Stomach (tissue), 9 donors: ENCODE data around the gene PRRG2. TPM values are rescaled to one million over a fixed set of nuclear protein-coding genes. Genes with fewer than 3 reads are reported as not detected.
"Not testable (repeated sequence)": the region's sequence is repeated elsewhere in the genome, so short reads cannot be mapped to it uniquely, and the experiment has no call there.

Experiments
- DNase-seq, 2 donors: peaks; one replicate each; pipeline versions ENCODE4 v3.0.0 to v3.0.0-alpha.2; 2013 to 2019
- H3K27ac ChIP-seq, 5 donors: fragments of 200-600 bp in 4 of 5; sonication (generic) in 4 of 5; one replicate each; pipeline ENCODE4 v1.5.1; 2013 to 2019; ENCODE audit warnings: mild to moderate bottlenecking in 1 of 5, moderate library complexity in 1 of 5
- H3K27me3 ChIP-seq, 3 donors: fragments of 200-600 bp; sonication (generic); one replicate each; pipeline ENCODE4 v1.5.1; 2017 to 2019; ENCODE audit warnings: mixed run types in 1 of 3
- H3K36me3 ChIP-seq, 4 donors: fragments of 200-600 bp; sonication (generic); 1 replicate in 3 of 4; 2 replicates in 1 of 4; pipeline ENCODE4 v1.5.1; 2016 to 2019
- H3K4me1 ChIP-seq, 4 donors: fragments of 200-600 bp; sonication (generic); one replicate each; pipeline ENCODE4 v1.5.1; 2016 to 2019
- H3K4me3 ChIP-seq, 4 donors: fragments of 200-600 bp; sonication (generic) in 3 of 4; one replicate each; pipeline ENCODE4 v1.5.1; 2016 to 2019; ENCODE audit warnings: mild to moderate bottlenecking in 1 of 4
- H3K9me3 ChIP-seq, 4 donors: fragments of 200-600 bp; sonication (generic); one replicate each; pipeline ENCODE4 v1.5.1; 2016 to 2019
- CTCF ChIP-seq, 7 experiments: fragments of 450-650 bp in 4 of 7; fragments of 200-600 bp in 3 of 7; sonication (generic) in 3 of 7; IDR thresholded peaks; one replicate each; pipeline ENCODE4 v1.5.1; 2016 to 2019; ENCODE audit warnings: antibody characterized with exemption in 7 of 7, control low read depth in 2 of 7, mild to moderate bottlenecking in 1 of 7
- EP300 ChIP-seq: sonication (generic); formaldehyde crosslinking; IDR thresholded peaks from one replicate; pipeline ENCODE4 v1.6.1; 2017; ENCODE audit warnings: antibody characterized with exemption
- POLR2A ChIP-seq, 4 donors: fragments of 450-650 bp; IDR thresholded peaks; one replicate each; pipeline ENCODE4 v1.6.1; 2016; ENCODE audit warnings: antibody characterized with exemption in 4 of 4, control low read depth in 2 of 4, mild to moderate bottlenecking in 1 of 4, moderate library complexity in 1 of 4
- POLR2AphosphoS5 ChIP-seq, 3 donors: sonication (generic); formaldehyde crosslinking; IDR thresholded peaks; one replicate each; pipeline ENCODE4 v1.6.1; 2016; ENCODE audit warnings: antibody characterized with exemption in 3 of 3
- WGBS, 5 donors: extraction: QIAGEN DNeasy Blood & Tissue Kit in 3 of 5; methylation state at CpG; one replicate each; pipeline versions ENCODE4 v1.1.5 to v1.1.7; 2013 to 2018; 5-methylcytosine and 5-hydroxymethylcytosine counted together
- intact Hi-C: fragments of 100-400 bp; cut with DNase I; formaldehyde crosslinking; loops from one replicate; pipeline ENCODE4 v1.15.1; 2023; ENCODE audit warnings: low total_unique reads
- polyA plus RNA-seq, 3 donors: library from polyadenylated mRNA; stranded (reverse); fragments of 200-250 nt; gene quantifications; one replicate each; pipeline ENCODE4 v1.2.3, GENCODE V29; 2013
- total RNA-seq, 5 donors: library from RNA; depleted of rRNA; stranded (reverse); fragments of >200 nt; gene quantifications; one replicate each; pipeline versions ENCODE4 v1.1.0 to v1.2.3, GENCODE V29; 2014 to 2016
- donor health status: healthy with polysubstance abuse.
- donor health status: Bipolar disorder and iron deficiency.
- donor health status: healthy.

The PRRG2 gene
- total and polyA plus RNA-seq, 8 donors: 5.9 to 14.7 (median 9.5) TPM; not detected in 2

GRCh38 chr19:49614096-49614833, 33.1 kb downstream of the PRRG2 start:
- DNase-seq: no peak

GRCh38 chr19:49615861-49616260, 34.7 kb downstream of the PRRG2 start:
- no peaks in the 10 kb centered on the region for H3K27me3 ChIP-seq
- H3K27ac ChIP-seq: no peak overlapping the region
- no peak for DNase-seq
- peaks cover 45 to 83% (median 78%) of the 10 kb centered on the region in 4 donors for H3K36me3 ChIP-seq
- no peak overlapping the region for H3K4me3 ChIP-seq
- 92 to 97% (median 96%) methylated on average over 23 of the region's 23 CpGs for WGBS, 5 donors
- H3K4me1 ChIP-seq: peaks cover 0 to 30% (median 8%) of the 10 kb centered on the region in 4 donors
- no peaks in the 10 kb centered on the region for H3K9me3 ChIP-seq
- intact Hi-C loops: no loop called here
- TF ChIP-seq POLR2AphosphoS5 (IDR thresholded peaks at IDR 0.05) (no peak), EP300 (no peak), POLR2A (IDR thresholded peaks at IDR 0.05) (no peak)

More at GRCh38 chr19:49614096-49614833, 33.1 kb downstream of the PRRG2 start:
- peaks cover 0 to 30% (median 8%) of the 10 kb centered on the region in 4 donors for H3K4me1 ChIP-seq
- TF ChIP-seq EP300 (no peak), POLR2A (IDR thresholded peaks at IDR 0.05) (no peak), CTCF (IDR thresholded peaks at IDR 0.05) (no peak), POLR2AphosphoS5 (IDR thresholded peaks at IDR 0.05) (no peak)
- intact Hi-C loops: no loop called here
- 61 to 83% (median 76%) methylated on average over 17 to 19 of the region's 19 CpGs for WGBS, 5 donors
- no peak overlapping the region for H3K4me3 ChIP-seq
- peak overlapping the region in 3 of 5 donors; percentile 7 to 47 (median 46) for H3K27ac ChIP-seq
- no peaks in the 10 kb centered on the region for H3K27me3 ChIP-seq
- peaks cover 44 to 83% (median 79%) of the 10 kb centered on the region in 4 donors for H3K36me3 ChIP-seq
- H3K9me3 ChIP-seq: no peaks in the 10 kb centered on the region

GRCh38 chr19:49616532-49616931, 35.4 kb downstream of the PRRG2 start:
- no peak overlapping the region for H3K4me3 ChIP-seq
- TF ChIP-seq EP300 (no peak), POLR2AphosphoS5 (IDR thresholded peaks at IDR 0.05) (no peak), POLR2A (IDR thresholded peaks at IDR 0.05) (no peak), CTCF (IDR thresholded peaks at IDR 0.05) (no peak)
- no peak overlapping the region for H3K27ac ChIP-seq
- H3K4me1 ChIP-seq: peaks cover 0 to 30% (median 8%) of the 10 kb centered on the region in 4 donors
- DNase-seq: no peak
- H3K36me3 ChIP-seq: peaks cover 49 to 83% (median 79%) of the 10 kb centered on the region in 4 donors
- no peaks in the 10 kb centered on the region for H3K27me3 ChIP-seq
- intact Hi-C loops: no loop called here
- 94 to 98% (median 96%) methylated on average over 7 of the region's 7 CpGs for WGBS, 5 donors
- H3K9me3 ChIP-seq: no peaks in the 10 kb centered on the region

DNA sequence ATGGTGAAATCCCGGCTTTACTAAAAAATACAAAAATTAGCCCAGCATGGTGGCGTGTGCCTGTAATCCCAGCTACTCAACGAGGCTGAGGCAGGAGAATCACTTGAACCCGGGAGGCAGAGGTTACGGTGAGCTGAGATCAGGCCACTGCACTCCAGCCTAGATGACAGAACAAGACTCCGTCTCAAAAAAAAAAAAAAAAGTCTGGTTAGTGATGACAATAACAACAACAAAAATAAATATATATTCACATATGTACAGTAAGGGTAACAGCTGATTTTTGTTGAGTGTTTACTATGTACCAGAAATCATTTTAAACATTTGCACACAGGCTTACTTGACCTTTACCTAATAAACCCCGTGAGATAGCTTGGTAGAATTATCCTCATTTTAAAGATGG, 35.8 kb downstream of the PRRG2 start:
- Histone ChIP-seq H3K27me3 (no peaks in the 10 kb centered on the region), H3K9me3 (no peaks in the 10 kb centered on the region), H3K27ac (no peak overlapping the region), H3K4me3 (no peak overlapping the region), H3K4me1 (peaks cover 0 to 27% (median 8%) of the 10 kb centered on the region in 4 donors), H3K36me3 (peaks cover 53 to 87% (median 83%) of the 10 kb centered on the region in 4 donors)
- WGBS, 5 donors: 88 to 94% (median 92%) methylated on average over 7 of the region's 7 CpGs
- TF ChIP-seq EP300: no peak
- no peak for TF ChIP-seq POLR2AphosphoS5 (IDR thresholded peaks at IDR 0.05)
- no peak for TF ChIP-seq CTCF (IDR thresholded peaks at IDR 0.05)
- TF ChIP-seq POLR2A (IDR thresholded peaks at IDR 0.05): no peak
- no peak for DNase-seq
- intact Hi-C loops: no loop called here

GRCh38 chr19:49617860-49618259, 36.7 kb downstream of the PRRG2 start:
- H3K27ac ChIP-seq, H3K27me3 ChIP-seq, DNase-seq, H3K4me3 ChIP-seq, H3K9me3 ChIP-seq, intact Hi-C loops: not testable (repeated sequence)
- 89 to 95% (median 93%) methylated on average over 13 of the region's 13 CpGs for WGBS, 5 donors
- peaks cover 57 to 94% (median 90%) of the 10 kb centered on the region in 4 donors for H3K36me3 ChIP-seq
- peaks cover 0 to 18% (median 4%) of the 10 kb centered on the region in 4 donors for H3K4me1 ChIP-seq
